Fibroblast of pulmonary artery (primary cell): ENCODE data around the gene SLC19A1.

Experiments
- DNase-seq: peaks from one replicate; pipeline ENCODE4 v3.0.0-alpha.2; 2010; ENCODE audit warnings: low read depth
- H3K4me3 ChIP-seq: replicated peaks from 2 replicates; pipeline ENCODE4 v1.5.1; 2011; ENCODE audit warnings: low read depth, mild to moderate bottlenecking, control low read depth, low read length, moderate library complexity
- CTCF ChIP-seq: IDR thresholded peaks from 2 replicates; pipeline ENCODE4 v1.5.1; 2011; ENCODE audit warnings: mild to moderate bottlenecking, control low read depth, low read length, inconsistent platforms; ENCODE audit errors: missing control alignments

The SLC19A1 gene

GRCh38 chr21:45576838-45577737, 34.8 kb upstream of the SLC19A1 start:
- no peak for TF ChIP-seq CTCF
- DNase-seq: no peak
- H3K4me3 ChIP-seq: no peak overlapping the region

GRCh38 chr21:45575993-45576837, 34.0 kb upstream of the SLC19A1 start:
- no peak overlapping the region for H3K4me3 ChIP-seq
- no peak for TF ChIP-seq CTCF
- no peak for DNase-seq

GRCh38 chr21:45575304-45575992, 33.2 kb upstream of the SLC19A1 start:
- TF ChIP-seq CTCF: no peak
- no peak for DNase-seq
- H3K4me3 ChIP-seq: no peak overlapping the region

GRCh38 chr21:45574691-45575090, 32.5 kb upstream of the SLC19A1 start:
- DNase-seq: no peak
- TF ChIP-seq CTCF: no peak

GRCh38 chr21:45574081-45574501, 31.9 kb upstream of the SLC19A1 start:
- H3K4me3 ChIP-seq: no peak overlapping the region
- TF ChIP-seq CTCF: no peak
- no peak for DNase-seq

More at GRCh38 chr21:45574691-45575090, 32.5 kb upstream of the SLC19A1 start:
- no peak overlapping the region for H3K4me3 ChIP-seq

GRCh38 chr21:45573452-45574035, 31.3 kb upstream of the SLC19A1 start:
- no peak for DNase-seq
- H3K4me3 ChIP-seq: no peak overlapping the region
- TF ChIP-seq CTCF: no peak
